ENCODE results near the gene MYL5. TPM values are rescaled to one million over a fixed set of nuclear protein-coding genes. Genes with fewer than 3 reads are reported as not detected.

Gene MYL5
- polyA plus RNA-seq: 1 to 10 TPM; 3.3 to 8.1 (median 5.0) TPM

GRCh38 chr4:674172-675035, at the start of gene MYL5, which contains the start of gene ATP5ME:
MYL5 (plus strand) TSS chr4:674542; CDS start chr4:678027, 3,485 bp downstream.
ATP5ME (minus strand) TSS chr4:674276; CDS start chr4:674247, 29 bp downstream.
- Mint-ChIP-seq H3K9me3 (no peaks in the 10 kb centered on the region), H3K36me3 (peaks cover 0 to 5% (median 4%) of the 10 kb centered on the region in 3 donors), H3K4me3 (peak within 1 kb of the TSS; percentile 89 to 91 (median 89)), H3K4me1 (peaks cover 8 to 16% of the 10 kb centered on the region in 2 donors), H3K27ac (peak within 1 kb of the TSS; percentile 74 to 91 (median 84)), H3K27me3 (ENCODE audit: low read depth in 3 of 3) (peaks cover 4 to 11% (median 5%) of the 10 kb centered on the region in 3 donors)
- peak; percentile 98 to 99 (median 98) for DNase-seq

- Mint-ChIP-seq H3K9me3 (no peaks in the 10 kb centered on the region), H3K4me3 (no peak within 1 kb of the TSS), H3K27me3 (ENCODE audit: low read depth in 3 of 3) (peaks cover 0 to 4% (median 3%) of the 10 kb centered on the region in 3 donors), H3K27ac (no peak within 1 kb of the TSS), H3K4me1 (no peaks in the 10 kb centered on the region), H3K36me3 (no peaks in the 10 kb centered on the region)
- DNase-seq: no peak
Measured at GRCh38 chr4:624705-625590, 49.4 kb upstream of the MYL5 start, which contains the start of gene PDE6B. PDE6B (plus strand) TSS chr4:625573; CDS start chr4:625627, 54 bp downstream.

- DNase-seq: no peak
- Mint-ChIP-seq H3K27ac (no peak overlapping the region), H3K36me3 (no peaks in the 10 kb centered on the region), H3K27me3 (ENCODE audit: low read depth in 3 of 3) (peaks cover 0 to 4% (median under 1%) of the 10 kb centered on the region in 3 donors), H3K9me3 (no peaks in the 10 kb centered on the region), H3K4me1 (no peaks in the 10 kb centered on the region), H3K4me3 (no peak overlapping the region)
Measured at GRCh38 chr4:625631-626161, 48.6 kb upstream of the MYL5 start.

GRCh38 chr4:626201-627091, 47.9 kb upstream of the MYL5 start:
- DNase-seq: no peak
- H3K27ac Mint-ChIP-seq: no peak overlapping the region
- H3K27me3 Mint-ChIP-seq (ENCODE audit: low read depth in 3 of 3): peaks cover 0 to 6% (median 0%) of the 10 kb centered on the region in 3 donors
- H3K36me3 Mint-ChIP-seq: no peaks in the 10 kb centered on the region
- H3K4me1 Mint-ChIP-seq: no peaks in the 10 kb centered on the region
- H3K9me3 Mint-ChIP-seq: peaks cover 0 to 2% (median 0%) of the 10 kb centered on the region in 6 donors
- H3K4me3 Mint-ChIP-seq: no peak overlapping the region

GRCh38 chr4:627347-628125, 46.8 kb upstream of the MYL5 start:
- Mint-ChIP-seq H3K4me1 (no peaks in the 10 kb centered on the region), H3K36me3 (no peaks in the 10 kb centered on the region), H3K4me3 (no peak overlapping the region), H3K9me3 (peaks cover 0 to 3% (median 0%) of the 10 kb centered on the region in 6 donors), H3K27me3 (ENCODE audit: low read depth in 3 of 3) (peaks cover 0 to 3% (median 0%) of the 10 kb centered on the region in 3 donors), H3K27ac (no peak overlapping the region)
- DNase-seq: no peak

- Mint-ChIP-seq H3K9me3 (peaks cover 0 to 3% (median 0%) of the 10 kb centered on the region in 6 donors), H3K4me1 (no peaks in the 10 kb centered on the region), H3K4me3 (no peak overlapping the region), H3K27me3 (ENCODE audit: low read depth in 3 of 3) (peaks cover 0 to 3% (median 0%) of the 10 kb centered on the region in 3 donors), H3K27ac (no peak overlapping the region), H3K36me3 (no peaks in the 10 kb centered on the region)
- DNase-seq: no peak
Measured at GRCh38 chr4:628311-628741, 46.0 kb upstream of the MYL5 start.

- H3K9me3 Mint-ChIP-seq: peaks cover 0 to 3% (median 0%) of the 10 kb centered on the region in 6 donors
- no peak overlapping the region for H3K4me3 Mint-ChIP-seq
- no peak for DNase-seq
- H3K27me3 Mint-ChIP-seq (ENCODE audit: low read depth in 3 of 3): peaks cover 0 to 3% (median 0%) of the 10 kb centered on the region in 3 donors
- no peaks in the 10 kb centered on the region for H3K4me1 Mint-ChIP-seq
- H3K36me3 Mint-ChIP-seq: no peaks in the 10 kb centered on the region
- H3K27ac Mint-ChIP-seq: no peak overlapping the region
Measured at GRCh38 chr4:628821-629635, 45.3 kb upstream of the MYL5 start.

- DNase-seq: no peak
- Mint-ChIP-seq H3K4me3 (no peak overlapping the region), H3K27me3 (ENCODE audit: low read depth in 3 of 3) (peaks cover 0 to 3% (median 0%) of the 10 kb centered on the region in 3 donors), H3K4me1 (no peaks in the 10 kb centered on the region), H3K36me3 (no peaks in the 10 kb centered on the region), H3K9me3 (peaks cover 0 to 3% (median 0%) of the 10 kb centered on the region in 6 donors), H3K27ac (no peak overlapping the region)
Measured at GRCh38 chr4:629636-629914, 44.8 kb upstream of the MYL5 start.

GRCh38 chr4:629915-630641, 44.3 kb upstream of the MYL5 start:
- H3K4me3 Mint-ChIP-seq: no peak overlapping the region
- H3K27me3 Mint-ChIP-seq (ENCODE audit: low read depth in 3 of 3): peaks cover 0 to 3% (median 0%) of the 10 kb centered on the region in 3 donors
- no peaks in the 10 kb centered on the region for H3K4me1 Mint-ChIP-seq
- peaks cover 0 to 3% (median 0%) of the 10 kb centered on the region in 6 donors for H3K9me3 Mint-ChIP-seq
- H3K27ac Mint-ChIP-seq: no peak overlapping the region
- H3K36me3 Mint-ChIP-seq: no peaks in the 10 kb centered on the region
- DNase-seq: no peak

GRCh38 chr4:630656-631055, 43.7 kb upstream of the MYL5 start:
- DNase-seq: no peak
- no peaks in the 10 kb centered on the region for H3K4me1 Mint-ChIP-seq
- no peak overlapping the region for H3K4me3 Mint-ChIP-seq
- no peak overlapping the region for H3K27ac Mint-ChIP-seq
- H3K27me3 Mint-ChIP-seq (ENCODE audit: low read depth in 3 of 3): peaks cover 0 to 3% (median 0%) of the 10 kb centered on the region in 3 donors
- H3K36me3 Mint-ChIP-seq: no peaks in the 10 kb centered on the region
- H3K9me3 Mint-ChIP-seq: peaks cover 0 to 3% (median 0%) of the 10 kb centered on the region in 6 donors

- Mint-ChIP-seq H3K4me1 (no peaks in the 10 kb centered on the region), H3K27me3 (ENCODE audit: low read depth in 3 of 3) (peaks cover 0 to 3% (median 0%) of the 10 kb centered on the region in 3 donors), H3K4me3 (no peak overlapping the region), H3K36me3 (no peaks in the 10 kb centered on the region), H3K9me3 (peaks cover 0 to 3% (median 0%) of the 10 kb centered on the region in 6 donors), H3K27ac (no peak overlapping the region)
- no peak for DNase-seq
Measured at GRCh38 chr4:632196-632790, 42.0 kb upstream of the MYL5 start.

All from immature natural killer cell (primary cell).